VCaP (cell line): Measurements from ENCODE around the gene NFKB1.
"Not testable (repeated sequence)": the region's sequence is repeated elsewhere in the genome, so short reads cannot be mapped to it uniquely, and the experiment has no call there.

Experiments used
- H3K27ac ChIP-seq: fragments of 450-650 bp; 2 replicates; pipeline ENCODE4 v1.5.1; 2017
- TF ChIP-seq, protein P1 (sequence below): fragments of 450-650 bp; conservative IDR thresholded peaks from 2 replicates; pipeline ENCODE4 v1.5.1; 2017; ENCODE audit warnings: mild to moderate bottlenecking, moderate library complexity

NFKB1 gene

DNA sequence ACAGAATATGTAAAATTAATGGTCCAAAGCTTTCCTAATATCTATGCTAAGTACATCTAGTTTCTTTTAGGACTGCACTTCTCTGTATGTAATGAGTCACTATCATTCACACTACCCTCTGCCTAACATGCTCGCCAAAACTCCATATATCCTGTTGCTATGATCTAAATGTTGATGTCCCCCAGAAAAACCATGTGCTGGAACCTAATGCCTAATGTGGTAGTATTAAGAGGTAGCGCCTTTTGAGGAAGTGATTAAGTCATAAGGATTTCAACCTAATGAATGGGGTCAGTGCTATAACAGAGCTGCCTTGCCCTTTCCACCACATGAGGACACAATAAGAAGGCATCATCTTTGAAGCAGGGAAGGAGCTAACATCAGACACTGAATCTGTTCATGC lies 34.9 kb upstream of the NFKB1 start:
- TF ChIP-seq, protein P1, sequence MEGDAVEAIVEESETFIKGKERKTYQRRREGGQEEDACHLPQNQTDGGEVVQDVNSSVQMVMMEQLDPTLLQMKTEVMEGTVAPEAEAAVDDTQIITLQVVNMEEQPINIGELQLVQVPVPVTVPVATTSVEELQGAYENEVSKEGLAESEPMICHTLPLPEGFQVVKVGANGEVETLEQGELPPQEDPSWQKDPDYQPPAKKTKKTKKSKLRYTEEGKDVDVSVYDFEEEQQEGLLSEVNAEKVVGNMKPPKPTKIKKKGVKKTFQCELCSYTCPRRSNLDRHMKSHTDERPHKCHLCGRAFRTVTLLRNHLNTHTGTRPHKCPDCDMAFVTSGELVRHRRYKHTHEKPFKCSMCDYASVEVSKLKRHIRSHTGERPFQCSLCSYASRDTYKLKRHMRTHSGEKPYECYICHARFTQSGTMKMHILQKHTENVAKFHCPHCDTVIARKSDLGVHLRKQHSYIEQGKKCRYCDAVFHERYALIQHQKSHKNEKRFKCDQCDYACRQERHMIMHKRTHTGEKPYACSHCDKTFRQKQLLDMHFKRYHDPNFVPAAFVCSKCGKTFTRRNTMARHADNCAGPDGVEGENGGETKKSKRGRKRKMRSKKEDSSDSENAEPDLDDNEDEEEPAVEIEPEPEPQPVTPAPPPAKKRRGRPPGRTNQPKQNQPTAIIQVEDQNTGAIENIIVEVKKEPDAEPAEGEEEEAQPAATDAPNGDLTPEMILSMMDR = no peak
- H3K27ac ChIP-seq = no peak overlapping the region

DNA sequence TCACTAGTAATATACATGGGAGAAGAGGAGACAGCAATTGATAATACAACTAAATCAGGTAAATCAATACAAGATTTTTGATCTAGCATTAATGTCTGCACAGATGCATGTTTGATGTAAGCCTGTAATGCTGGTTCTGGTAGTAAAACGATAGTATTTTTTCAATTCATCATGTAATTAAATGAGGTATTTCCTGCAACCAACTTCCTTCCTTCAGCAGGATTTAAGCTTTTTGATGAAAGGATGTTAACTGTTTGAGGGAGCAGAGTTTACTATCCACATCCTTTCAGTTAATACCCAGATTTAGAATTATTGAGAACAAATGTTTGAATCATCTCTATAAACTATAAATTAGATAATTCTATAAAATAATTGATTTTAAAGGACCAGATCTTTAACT lies 31.4 kb upstream of the NFKB1 start:
- TF ChIP-seq, protein P1 = no peak
- no peak overlapping the region for H3K27ac ChIP-seq

DNA sequence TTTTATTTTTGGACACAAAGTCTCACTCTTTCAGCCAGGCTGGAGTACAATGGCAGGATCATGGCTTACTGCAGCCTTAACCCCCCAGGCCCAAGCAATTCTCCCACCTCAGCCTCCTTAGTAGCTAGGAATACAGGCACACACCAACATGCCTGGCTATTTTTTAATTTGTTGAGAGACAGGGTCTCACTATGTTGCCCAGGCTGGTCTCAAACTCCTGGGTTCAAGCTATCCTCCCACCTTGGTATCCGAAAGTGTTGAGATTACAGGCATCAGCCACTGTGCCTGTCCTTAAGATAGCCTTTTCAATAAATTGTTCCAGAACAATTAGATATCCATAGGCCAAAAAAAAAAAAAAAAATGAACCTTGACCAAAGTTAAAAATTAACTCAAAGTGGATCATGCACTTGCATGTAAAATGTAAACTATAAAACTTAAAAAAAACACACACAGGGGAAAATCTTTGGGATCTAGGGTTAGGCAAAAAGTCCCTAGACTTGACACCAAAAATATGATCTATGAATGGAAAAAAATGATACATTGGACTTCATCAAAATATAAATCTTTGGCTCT lies 28.6 kb upstream of the NFKB1 start:
- TF ChIP-seq, protein P1 = no peak
- H3K27ac ChIP-seq = no peak overlapping the region

DNA sequence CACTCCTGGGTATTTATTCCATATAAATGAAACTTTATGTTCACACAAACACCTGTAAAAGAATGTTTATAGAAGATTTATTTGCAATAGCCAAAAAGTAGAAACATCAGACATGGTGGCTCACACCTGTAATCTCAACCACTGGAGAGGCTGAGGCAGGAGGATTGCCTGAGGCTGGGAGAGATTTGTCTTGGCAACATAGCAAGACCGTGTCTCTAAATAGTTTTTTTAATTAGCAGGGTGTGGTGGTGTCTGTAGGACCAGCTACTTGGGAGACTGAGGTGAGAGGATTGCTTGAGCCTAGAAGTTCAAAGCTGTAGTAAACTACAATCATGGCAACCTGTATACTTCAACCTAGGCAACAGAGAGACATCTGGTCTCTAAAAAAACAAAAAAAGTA lies 27.7 kb upstream of the NFKB1 start:
- TF ChIP-seq, protein P1 = no peak

DNA sequence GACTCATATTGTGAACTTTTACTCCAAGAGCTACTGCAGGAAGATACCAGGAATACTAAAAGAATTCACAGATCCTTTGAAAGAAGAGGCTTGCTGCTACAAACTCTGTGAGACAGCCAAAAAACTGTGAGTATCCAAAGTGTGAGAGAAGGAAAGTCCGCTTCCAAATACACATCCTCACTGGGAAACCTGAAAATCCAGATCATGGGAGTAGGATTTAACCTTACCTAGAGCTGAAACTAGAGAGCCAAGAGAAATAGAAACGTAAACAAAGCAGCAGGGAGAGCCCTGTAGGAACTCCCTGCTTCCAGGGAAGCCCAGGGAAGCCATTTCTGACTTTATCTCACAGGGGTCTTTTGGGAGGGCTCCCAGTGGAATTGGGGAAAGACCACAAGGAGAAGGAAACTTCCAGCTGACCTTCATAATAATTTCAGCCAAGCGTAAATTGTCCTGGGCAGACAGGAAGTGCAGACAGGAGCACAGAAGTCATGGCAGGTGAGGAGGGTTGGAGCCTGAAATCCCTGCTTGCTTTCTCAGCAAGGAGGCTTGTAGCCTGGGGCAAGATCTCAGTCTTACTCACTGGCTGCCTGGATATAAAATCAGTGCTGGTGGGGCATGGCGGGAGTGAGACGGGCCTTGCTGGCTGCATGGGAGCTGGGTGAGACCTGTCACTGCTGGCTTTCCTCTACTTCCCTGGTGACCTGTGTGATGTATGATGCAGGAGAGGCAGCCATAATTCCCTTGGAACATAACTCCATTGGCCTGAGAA lies 26.2 kb upstream of the NFKB1 start:
- no peak overlapping the region for H3K27ac ChIP-seq
- TF ChIP-seq, protein P1 = no peak

More for the DNA sequence above, 27.7 kb upstream of the NFKB1 start:
- H3K27ac ChIP-seq = no peak overlapping the region

DNA sequence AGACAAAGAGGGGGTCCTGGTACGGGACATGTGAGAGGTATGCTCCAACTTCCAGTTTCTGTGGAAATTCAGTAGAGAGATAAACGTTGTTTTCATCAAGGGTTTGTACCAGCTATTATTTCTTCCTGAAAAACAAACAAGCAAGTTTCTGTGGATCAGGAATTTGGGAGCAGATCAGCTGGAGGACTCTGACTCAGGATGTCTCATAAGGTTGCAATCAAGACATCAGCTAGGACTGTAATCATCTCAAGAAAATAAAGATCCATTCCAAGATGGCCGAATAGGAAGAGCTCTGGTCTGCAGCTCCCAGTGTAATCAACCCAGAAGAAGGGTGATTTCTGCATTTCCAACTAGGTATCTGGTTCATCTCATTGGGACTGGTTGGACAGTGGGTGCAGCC lies 23.5 kb upstream of the NFKB1 start:
- TF ChIP-seq, protein P1 = no peak
- no peak overlapping the region for H3K27ac ChIP-seq

DNA sequence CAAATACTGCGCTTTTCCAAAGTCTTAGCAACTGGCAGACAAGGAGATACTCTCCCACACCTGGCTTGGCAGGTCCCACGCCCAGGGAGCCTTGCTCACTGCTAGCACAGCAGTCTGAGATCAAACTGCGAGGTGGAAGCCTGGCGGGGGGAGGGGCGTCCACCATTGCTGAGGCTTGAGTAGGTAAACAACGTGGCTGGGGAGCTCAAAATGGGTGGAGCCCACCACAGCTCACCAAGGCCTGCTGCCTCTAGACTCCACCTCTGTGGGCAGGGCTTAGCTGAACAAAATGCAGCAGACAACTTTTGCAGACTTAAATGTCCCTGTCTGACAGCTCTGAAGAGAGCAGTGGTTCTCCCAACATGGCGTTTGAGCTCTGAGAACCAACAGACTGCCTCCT lies 23.0 kb upstream of the NFKB1 start:
- H3K27ac ChIP-seq = no peak overlapping the region
- TF ChIP-seq, protein P1 = no peak

DNA sequence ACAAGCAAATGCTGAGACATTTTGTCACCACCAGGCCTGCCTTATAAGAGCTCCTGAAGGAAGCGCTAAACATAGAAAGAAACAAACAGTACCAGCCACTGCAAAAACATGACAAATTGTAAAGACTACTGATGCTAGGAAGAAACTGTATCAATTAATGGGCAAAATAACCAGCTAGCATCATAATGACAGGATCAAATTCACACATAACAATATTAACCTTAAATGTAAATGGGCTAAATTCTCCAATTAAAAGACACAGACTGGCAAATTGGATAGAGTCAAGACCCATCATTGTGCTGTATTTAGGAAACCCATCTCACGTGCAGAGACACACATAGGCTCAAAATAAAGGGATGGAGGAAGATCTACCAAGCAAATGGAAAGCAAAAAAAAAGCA lies 21.3 kb upstream of the NFKB1 start:
- H3K27ac ChIP-seq = not testable (repeated sequence)
